GM06990 (cell line): Measurements from ENCODE around the gene HK3.

Source experiments
- DNase-seq: peaks from one replicate; pipeline ENCODE4 v3.0.0-alpha.2; 2011; ENCODE audit not compliant: insufficient read length; ENCODE audit errors: extremely low read depth
- H3K27me3 ChIP-seq: replicated peaks from 2 replicates; pipeline ENCODE4 v1.6.0; 2011; ENCODE audit warnings: low read length; ENCODE audit not compliant: control insufficient read depth, insufficient read depth
- H3K36me3 ChIP-seq: 2 replicates; pipeline ENCODE4 v1.5.1; 2011; ENCODE audit warnings: low read length; ENCODE audit not compliant: control insufficient read depth, insufficient read depth
- H3K4me3 ChIP-seq: replicated peaks from 2 replicates; pipeline ENCODE4 v1.5.1; 2011; ENCODE audit warnings: low read depth, mild to moderate bottlenecking, control low read depth, low read length
- CTCF ChIP-seq: IDR thresholded peaks from 2 replicates; pipeline ENCODE4 v1.5.1; 2011; ENCODE audit warnings: low read length, control low read depth, mild to moderate bottlenecking, inconsistent platforms; ENCODE audit not compliant: insufficient read depth, poor library complexity, severe bottlenecking

The HK3 gene

GRCh38 chr5:176831425-176831824 lies 67.7 kb downstream of the HK3 start:
- no peak for TF ChIP-seq CTCF
- Histone ChIP-seq H3K36me3 (no peaks in the 10 kb centered on the region), H3K27me3 (no peaks in the 10 kb centered on the region; the same call in none of the 2 replicates), H3K4me3 (no peak overlapping the region)
- no peak for DNase-seq

GRCh38 chr5:176830995-176831423 lies 68.1 kb downstream of the HK3 start:
- no peak for DNase-seq
- H3K4me3 ChIP-seq, result no peak overlapping the region
- no peaks in the 10 kb centered on the region; the same call in none of the 2 replicates for H3K27me3 ChIP-seq
- TF ChIP-seq CTCF, result no peak
- H3K36me3 ChIP-seq, result no peaks in the 10 kb centered on the region
